ENCODE measurements around the gene SYNE1.

The SYNE1 gene

DNA sequence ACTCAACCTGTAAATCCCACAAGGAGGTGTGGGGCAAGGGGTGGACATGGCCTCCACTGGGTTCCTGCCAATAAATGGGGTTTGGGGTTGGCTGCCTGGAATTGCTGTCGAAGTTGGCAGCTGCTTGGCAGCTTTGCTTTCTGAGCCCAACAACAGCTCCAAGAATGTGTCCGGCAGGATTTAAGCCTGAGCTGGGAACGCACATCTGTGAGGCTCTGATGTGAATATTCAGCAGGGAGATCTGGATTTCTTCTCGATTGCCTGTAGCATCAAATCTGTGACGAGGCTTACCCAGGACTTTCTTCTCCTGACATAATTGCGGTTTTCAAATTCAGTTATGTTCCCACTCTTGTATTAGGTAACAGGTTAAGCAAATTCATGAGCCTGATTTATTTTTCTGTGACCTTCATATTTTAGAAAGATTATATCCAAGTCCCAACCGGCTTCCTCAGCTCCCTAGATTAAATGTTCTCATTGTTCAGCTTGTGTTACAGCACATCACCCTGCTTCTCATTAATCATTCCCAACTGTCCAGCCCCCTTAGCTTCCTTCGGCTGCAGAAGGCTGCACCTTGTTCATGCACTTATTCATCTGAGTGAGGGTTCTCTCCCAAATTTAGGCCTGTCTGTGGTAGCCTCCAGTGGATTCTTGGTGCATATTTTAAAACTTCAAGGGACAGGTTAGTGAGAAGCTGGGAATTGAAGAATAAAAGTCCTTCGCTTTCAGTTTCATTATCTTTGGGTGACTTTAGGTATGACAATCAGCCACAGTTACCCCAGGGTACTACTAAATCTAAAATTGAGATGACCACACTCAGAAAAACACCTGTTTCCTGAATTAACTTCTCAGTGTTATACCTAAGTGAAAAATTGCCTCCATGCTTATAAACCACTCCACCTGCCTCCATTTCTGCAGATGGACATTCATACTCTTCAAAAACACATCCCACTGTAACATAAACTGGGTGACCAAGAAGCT is 519.7 kb downstream of the SYNE1 start:
- DNase-seq (ENCODE audit: low read depth in 2 of 2, low spot score in 1 of 2), result no peak

DNA sequence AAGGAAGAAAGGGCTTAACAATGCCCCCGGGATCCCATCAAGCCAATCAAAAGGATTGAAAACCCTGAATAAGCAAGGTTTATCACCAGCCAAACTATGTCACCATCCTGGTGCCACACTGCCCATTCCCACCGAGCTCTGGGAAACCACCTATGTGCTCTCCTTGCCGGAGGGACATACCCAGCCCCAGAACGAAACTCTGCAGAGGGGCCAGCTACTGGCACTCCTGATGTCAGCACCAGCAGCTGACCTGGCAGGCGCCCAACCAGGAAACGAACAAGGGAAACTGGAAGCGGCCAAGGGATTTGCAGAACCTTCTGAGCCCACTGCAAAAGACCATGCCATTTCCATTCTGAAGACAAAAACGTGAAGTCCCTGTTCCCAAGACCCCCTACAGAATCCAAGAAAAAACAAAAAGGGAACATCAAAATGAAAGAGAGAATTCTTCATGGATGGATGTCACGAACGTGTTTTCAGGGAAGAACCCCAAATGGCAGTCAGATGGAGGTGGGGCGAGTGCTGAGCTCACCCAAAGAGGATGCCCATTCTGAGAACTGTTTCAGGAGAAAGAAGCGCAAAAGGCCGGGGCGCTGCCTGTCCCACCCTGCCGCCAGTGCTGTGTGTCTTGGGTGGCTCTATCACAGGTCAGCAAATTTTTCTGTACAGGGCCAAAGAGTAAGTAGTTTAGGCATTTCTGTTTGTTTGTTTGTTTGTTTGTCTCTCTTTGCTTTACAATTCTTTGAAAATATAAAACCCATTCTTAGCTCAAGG is 524.5 kb downstream of the SYNE1 start:
- DNase-seq (ENCODE audit: low read depth in 2 of 2, low spot score in 1 of 2), result no peak

DNA sequence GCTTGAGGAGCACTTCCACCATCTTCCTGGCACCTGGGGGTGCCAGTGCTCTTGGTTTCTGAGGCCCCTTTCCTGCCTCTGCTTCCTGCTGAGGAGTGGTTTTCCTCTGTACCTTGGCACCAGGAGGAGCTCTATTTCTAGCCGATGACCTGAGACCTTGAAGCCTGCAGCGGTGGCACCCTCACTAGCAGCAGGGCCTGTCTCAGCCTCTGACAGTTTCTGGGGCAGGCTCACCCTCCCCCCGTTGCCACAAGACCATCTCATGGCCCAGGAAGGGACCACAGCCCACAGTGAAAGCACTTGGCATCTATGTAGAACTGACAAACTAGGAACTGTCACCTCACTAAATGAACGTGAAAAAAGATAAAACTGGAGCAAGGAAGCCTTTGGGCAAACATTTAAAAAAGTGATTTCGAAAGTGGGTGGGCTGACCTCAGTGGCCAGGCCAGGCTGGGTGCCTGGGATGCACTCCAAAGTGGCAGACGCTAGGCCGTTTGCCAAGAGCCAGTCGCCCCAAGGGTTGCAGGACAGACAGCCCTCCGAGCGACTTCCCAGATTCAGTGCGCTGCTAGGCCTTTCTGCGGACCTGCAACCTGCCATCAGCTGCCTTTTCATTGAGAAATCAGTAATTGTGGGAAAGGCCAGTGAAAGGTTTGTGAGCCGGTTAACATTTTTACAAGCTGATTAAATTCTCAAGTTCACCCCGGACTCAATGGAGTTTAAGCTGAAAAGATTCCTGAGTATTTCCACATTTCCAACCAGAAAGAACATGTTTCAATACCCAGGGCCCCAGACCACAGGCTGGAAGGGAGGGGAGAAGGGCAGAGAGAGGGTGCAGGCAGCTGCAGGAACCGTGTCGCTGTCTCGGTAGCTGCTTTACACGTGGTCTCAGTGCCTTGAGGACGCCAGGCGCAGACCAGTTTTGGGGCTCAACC is 526.0 kb downstream of the SYNE1 start:
- DNase-seq (ENCODE audit: low read depth in 2 of 2, low spot score in 1 of 2), result no peak

- no peak for DNase-seq (ENCODE audit: low read depth in 2 of 2, low spot score in 1 of 2)
Observed at GRCh38 chr6:152107973-152108372, 529.2 kb downstream of the SYNE1 start.

DNA sequence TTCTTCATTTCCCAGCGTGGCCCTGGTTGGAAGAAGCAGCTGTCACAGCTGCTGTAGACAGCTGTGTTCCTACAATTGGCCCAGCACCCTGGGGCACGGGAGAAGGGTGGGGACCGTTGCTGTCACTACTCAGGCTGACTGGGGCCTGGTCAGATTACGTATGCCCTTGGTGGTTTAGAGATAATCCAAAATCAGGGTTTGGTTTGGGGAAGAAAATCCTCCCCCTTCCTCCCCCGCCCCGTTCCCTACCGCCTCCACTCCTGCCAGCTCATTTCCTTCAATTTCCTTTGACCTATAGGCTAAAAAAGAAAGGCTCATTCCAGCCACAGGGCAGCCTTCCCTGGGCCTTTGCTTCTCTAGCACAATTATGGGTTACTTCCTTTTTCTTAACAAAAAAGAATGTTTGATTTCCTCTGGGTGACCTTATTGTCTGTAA is 537.0 kb downstream of the SYNE1 start:
- DNase-seq (ENCODE audit: low read depth in 2 of 2, low spot score in 1 of 2), result no peak

DNA sequence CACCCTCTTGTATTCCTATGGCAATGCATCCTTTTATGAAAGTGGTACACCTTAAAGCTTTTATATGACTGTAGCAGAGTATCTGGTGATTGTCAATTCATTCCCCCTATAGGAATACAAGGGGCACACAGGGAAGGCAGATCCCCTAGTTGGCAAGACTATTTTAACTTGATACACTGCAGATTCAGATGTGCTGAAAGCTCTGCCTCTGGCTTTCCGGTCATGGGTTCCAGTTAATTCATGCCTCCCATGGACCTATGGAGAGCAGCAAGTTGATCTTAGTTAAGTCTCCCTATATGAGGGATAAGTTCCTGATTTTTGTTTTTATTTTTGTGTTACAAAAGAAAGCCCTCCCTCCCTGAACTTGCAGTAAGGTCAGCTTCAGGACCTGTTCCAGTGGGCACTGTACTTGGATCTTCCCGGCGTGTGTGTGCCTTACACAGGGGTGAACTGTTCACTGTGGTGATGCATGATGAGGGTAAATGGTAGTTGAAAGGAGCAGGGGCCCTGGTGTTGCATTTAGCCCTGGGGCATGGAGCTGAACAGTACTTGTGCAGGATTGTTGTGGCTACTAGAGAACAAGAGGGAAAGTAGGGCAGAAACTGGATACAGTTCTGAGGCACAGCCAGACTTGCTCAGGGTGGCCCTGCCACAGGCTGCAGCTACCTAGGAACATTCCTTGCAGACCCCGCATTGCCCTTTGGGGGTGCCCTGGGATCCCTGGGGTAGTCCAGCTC is 537.5 kb downstream of the SYNE1 start:
- no peak for DNase-seq (ENCODE audit: low read depth in 2 of 2, low spot score in 1 of 2)

DNA sequence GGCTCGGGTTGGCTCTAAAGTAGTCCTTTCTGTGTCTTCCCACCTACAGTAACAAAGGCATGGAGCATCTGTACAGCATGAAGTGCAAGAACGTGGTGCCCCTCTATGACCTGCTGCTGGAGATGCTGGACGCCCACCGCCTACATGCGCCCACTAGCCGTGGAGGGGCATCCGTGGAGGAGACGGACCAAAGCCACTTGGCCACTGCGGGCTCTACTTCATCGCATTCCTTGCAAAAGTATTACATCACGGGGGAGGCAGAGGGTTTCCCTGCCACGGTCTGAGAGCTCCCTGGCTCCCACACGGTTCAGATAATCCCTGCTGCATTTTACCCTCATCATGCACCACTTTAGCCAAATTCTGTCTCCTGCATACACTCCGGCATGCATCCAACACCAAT is 538.5 kb downstream of the SYNE1 start:
- DNase-seq (ENCODE audit: low read depth in 2 of 2, low spot score in 1 of 2), result no peak

DNA sequence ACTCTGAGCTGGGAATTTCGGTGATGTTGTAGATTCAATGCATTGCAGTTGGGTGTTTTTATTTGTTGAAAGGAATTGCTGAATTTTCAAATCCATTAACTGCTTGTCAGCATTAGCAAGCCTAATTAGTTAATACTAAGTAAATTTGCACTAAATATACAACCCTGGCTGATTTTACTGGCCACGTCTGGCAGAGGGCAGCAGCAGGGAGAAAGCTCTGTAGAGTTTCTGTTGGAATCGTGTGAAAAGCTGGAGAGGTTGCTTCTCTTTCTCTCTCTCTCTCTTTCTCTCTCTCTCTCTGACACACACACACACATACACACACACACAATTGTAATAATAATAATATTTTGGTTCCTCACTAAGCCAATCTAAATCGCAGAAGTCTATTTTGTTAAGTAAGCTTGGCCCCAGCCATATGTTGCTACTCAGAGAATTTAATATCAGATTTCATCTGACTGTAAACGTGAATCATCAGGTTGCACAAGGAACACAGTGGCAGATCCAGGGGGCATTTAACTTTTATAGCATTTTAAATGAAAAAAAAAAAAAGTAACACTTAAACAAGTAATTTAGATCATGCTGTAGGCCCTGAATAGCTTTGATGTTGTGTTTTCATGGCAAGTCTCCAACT is 540.2 kb downstream of the SYNE1 start:
- DNase-seq (ENCODE audit: low read depth in 2 of 2, low spot score in 1 of 2), result no peak

- no peak for DNase-seq (ENCODE audit: low read depth in 2 of 2, low spot score in 1 of 2)
Observed at GRCh38 chr6:152094992-152095592, 542.1 kb downstream of the SYNE1 start.

GRCh38 chr6:152094276-152094675 is 542.9 kb downstream of the SYNE1 start:
- no peak for DNase-seq (ENCODE audit: low read depth in 2 of 2, low spot score in 1 of 2)

- DNase-seq (ENCODE audit: low read depth in 2 of 2, low spot score in 1 of 2), result no peak
Observed at GRCh38 chr6:152093711-152094110, 543.5 kb downstream of the SYNE1 start.

- DNase-seq (ENCODE audit: low read depth in 2 of 2, low spot score in 1 of 2), result no peak
Observed at GRCh38 chr6:152091851-152092341, 545.3 kb downstream of the SYNE1 start.

DNA sequence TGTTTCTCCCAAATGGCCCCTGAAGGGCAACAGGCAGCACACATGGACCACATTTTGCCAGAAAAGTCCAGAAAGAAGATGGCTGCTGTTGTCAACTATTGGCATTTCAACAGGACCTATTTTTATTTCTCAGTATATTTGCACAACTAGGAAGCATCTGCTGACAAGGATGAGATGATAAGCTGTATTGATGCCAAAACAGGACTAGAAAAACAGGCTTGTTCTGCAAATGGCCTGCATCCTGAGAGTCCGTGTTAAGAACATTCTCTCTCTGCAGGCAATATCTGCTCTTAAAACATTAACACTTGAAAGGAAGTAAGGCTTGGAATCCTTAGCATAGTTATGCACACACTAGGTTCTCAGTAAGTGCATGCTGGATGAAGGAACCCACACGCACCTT is 546.0 kb downstream of the SYNE1 start:
- DNase-seq (ENCODE audit: low read depth in 2 of 2, low spot score in 1 of 2), result no peak

GRCh38 chr6:152089992-152090391 is 547.2 kb downstream of the SYNE1 start:
- no peak for DNase-seq (ENCODE audit: low read depth in 2 of 2, low spot score in 1 of 2)

DNA sequence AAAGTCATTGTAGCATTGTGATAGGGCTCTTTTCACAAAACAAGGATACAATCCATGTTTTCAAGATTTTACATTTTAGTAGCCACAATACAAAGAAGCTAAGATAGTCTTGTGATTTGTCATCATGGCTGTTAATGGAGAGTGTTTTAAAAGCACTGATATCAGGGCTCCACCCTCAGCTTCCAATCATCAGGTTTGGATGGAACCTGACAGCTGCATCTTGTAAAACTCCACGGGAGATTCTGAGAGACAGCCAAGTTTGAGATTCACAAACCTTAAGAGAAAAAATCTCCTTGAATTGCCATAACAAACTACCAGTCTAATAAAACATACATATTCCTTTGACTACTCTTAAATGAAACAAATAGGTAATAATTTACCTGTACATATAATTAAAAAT is 549.5 kb downstream of the SYNE1 start:
- no peak for DNase-seq (ENCODE audit: low read depth in 2 of 2, low spot score in 1 of 2)

DNA sequence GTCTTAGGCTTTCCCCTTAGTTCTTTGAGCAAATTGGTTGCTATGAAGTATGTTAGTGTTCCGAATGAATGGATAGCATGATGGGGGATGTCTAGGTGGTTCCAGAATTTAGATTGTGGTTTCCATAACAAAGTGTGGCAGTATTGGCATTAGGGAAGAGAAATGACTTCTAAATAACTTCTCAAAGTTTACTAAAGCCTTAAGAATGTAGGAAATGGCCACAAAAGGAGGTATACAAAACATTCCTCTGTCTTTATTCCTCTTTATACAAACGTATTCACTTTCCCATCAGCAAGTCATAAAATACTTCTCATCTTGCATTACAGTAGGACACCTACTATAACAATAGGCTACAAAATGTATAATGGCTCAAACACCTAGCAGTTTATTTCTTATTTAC is 550.1 kb downstream of the SYNE1 start:
- no peak for DNase-seq (ENCODE audit: low read depth in 2 of 2, low spot score in 1 of 2)

DNA sequence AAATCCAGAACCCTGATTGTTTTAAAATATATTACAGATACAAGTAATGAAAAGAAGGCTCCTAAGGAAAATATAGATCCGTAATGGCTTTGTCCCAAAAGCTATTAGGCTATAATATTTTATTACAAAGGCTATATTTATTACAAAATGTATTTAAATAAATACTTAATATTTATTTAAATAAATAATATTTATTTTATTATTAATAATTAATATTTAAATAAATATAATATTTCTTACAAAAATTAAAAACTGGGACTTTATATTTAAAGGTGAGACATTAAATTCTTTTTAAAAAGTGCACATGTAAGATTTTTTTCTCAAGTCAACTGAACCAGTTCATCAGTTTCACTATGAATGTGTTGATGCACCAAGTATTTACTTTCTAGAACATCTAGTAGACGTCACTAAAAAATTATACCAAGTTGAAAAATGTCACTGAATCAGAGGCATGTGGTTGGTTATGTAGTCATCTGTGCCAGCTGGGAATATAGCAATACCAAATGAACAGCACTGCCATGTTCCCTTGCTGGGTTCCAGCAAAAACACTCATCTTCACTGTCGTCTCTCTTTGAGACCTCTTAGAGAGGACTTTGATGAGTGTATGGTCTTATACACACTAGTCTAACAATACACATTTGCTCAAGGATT is 550.8 kb downstream of the SYNE1 start:
- DNase-seq (ENCODE audit: low read depth in 2 of 2, low spot score in 1 of 2), result no peak

- DNase-seq (ENCODE audit: low read depth in 2 of 2, low spot score in 1 of 2), result no peak
Observed at GRCh38 chr6:152085451-152085921, 551.7 kb downstream of the SYNE1 start.

DNA sequence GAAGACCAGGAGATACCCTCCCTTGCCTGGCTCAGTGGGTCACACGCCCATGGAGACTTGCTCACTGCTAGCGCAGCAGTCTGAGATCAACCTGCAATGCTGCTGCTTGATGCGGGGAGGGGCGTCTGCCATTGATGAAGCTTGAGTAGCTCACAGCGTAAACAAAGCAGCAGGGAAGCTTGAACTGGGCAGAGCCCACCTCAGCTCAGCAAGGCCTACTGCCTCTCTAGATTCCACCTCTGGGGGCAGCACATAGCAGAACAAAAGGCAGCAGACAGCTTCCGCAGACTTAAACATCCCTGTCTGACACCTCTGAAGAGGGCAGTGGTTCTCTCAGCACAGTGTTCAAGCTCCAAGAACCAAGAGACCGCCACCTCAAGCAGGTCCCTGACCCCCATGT is 558.4 kb downstream of the SYNE1 start:
- DNase-seq (ENCODE audit: low read depth in 2 of 2, low spot score in 1 of 2), result no peak

Data from stimulated activated CD8-positive, alpha-beta memory T cell treated with anti-CD3 and anti-CD28 coated beads, Interleukin-4, amount 100 ng/mL, for 4 hours (primary cell).